T-helper 17 cell (primary cell): ENCODE results near the gene MORC1. TPM values are rescaled to one million over a fixed set of nuclear protein-coding genes. Genes with fewer than 3 reads are reported as not detected.
A peak's percentile ranks its signal among the peaks of the same experiment; 100 is the strongest.

Experiments
- ATAC-seq: fragments of 150-1000 bp; cut with Tn5 transposase; 2 replicates; pipeline ENCODE4 v1.10.0; 2021; ENCODE audit warnings: mild to moderate bottlenecking, moderate library complexity
- DNase-seq, 3 donors: peaks; one replicate each; pipeline versions ENCODE4 v3.0.0 to v3.0.0-alpha.2; 2020 to 2021
- H3K9me3 ChIP-seq: one replicate; pipeline ENCODE4 v1.7.0; 2013; ENCODE audit warnings: low read length, mild to moderate bottlenecking; ENCODE audit not compliant: control insufficient read depth, poor library complexity, severe bottlenecking
- H3K27ac Mint-ChIP-seq: one replicate; pipeline ENCODE4 v1.8.0; 2022; ENCODE audit warnings: mild to moderate bottlenecking, moderate library complexity, mixed read lengths
- H3K27me3 Mint-ChIP-seq: one replicate; pipeline ENCODE4 v1.8.0; 2022; ENCODE audit warnings: mixed read lengths
- H3K36me3 Mint-ChIP-seq: one replicate; pipeline ENCODE4 v1.8.0; 2022; ENCODE audit warnings: low read depth, mixed read lengths
- H3K4me1 Mint-ChIP-seq: one replicate; pipeline ENCODE4 v1.8.0; 2022; ENCODE audit warnings: mild to moderate bottlenecking, mixed read lengths
- H3K4me3 Mint-ChIP-seq: one replicate; pipeline ENCODE4 v1.8.0; 2022; ENCODE audit warnings: mild to moderate bottlenecking, moderate library complexity, mixed read lengths
- total RNA-seq, 4 donors: library from RNA in 2 of 4; stranded (reverse) in 2 of 4; gene quantifications; one replicate each; pipeline ENCODE4 v1.2.3 and lab custom pipeline; 2022 to 2026

Gene MORC1
- total RNA-seq, 2 donors from 2014 or later, result 0.68 TPM; not detected in 1

GRCh38 chr3:109047366-109047765, 70.6 kb downstream of the MORC1 start:
- Mint-ChIP-seq H3K27me3 (no peaks in the 10 kb centered on the region), H3K4me3 (no peak overlapping the region), H3K36me3 (no peaks in the 10 kb centered on the region), H3K27ac (no peak overlapping the region), H3K4me1 (no peaks in the 10 kb centered on the region)
- H3K9me3 ChIP-seq, result no peaks in the 10 kb centered on the region
- ATAC-seq (no peak), DNase-seq (no peak)

GRCh38 chr3:109045271-109046040, 72.5 kb downstream of the MORC1 start:
- Mint-ChIP-seq H3K27ac (no peak overlapping the region), H3K27me3 (peaks cover 4% of the 10 kb centered on the region), H3K4me3 (no peak overlapping the region), H3K36me3 (no peaks in the 10 kb centered on the region), H3K4me1 (no peaks in the 10 kb centered on the region)
- no peaks in the 10 kb centered on the region for H3K9me3 ChIP-seq
- DNase-seq (no peak), ATAC-seq (no peak)

GRCh38 chr3:109035082-109035481, 82.9 kb downstream of the MORC1 start:
- no peaks in the 10 kb centered on the region for H3K36me3 Mint-ChIP-seq
- H3K27ac Mint-ChIP-seq, result no peak overlapping the region
- no peak overlapping the region for H3K4me3 Mint-ChIP-seq
- DNase-seq (no peak), ATAC-seq (no peak)
- no peaks in the 10 kb centered on the region for H3K27me3 Mint-ChIP-seq
- no peaks in the 10 kb centered on the region for H3K9me3 ChIP-seq
- no peaks in the 10 kb centered on the region for H3K4me1 Mint-ChIP-seq

GRCh38 chr3:109033000-109033660, 84.8 kb downstream of the MORC1 start:
- no peaks in the 10 kb centered on the region for H3K9me3 ChIP-seq
- no peak for ATAC-seq
- H3K27me3 Mint-ChIP-seq, result peaks cover 12% of the 10 kb centered on the region
- no peaks in the 10 kb centered on the region for H3K4me1 Mint-ChIP-seq
- no peak overlapping the region for H3K4me3 Mint-ChIP-seq
- DNase-seq, result no peak
- H3K36me3 Mint-ChIP-seq, result no peaks in the 10 kb centered on the region
- H3K27ac Mint-ChIP-seq, result no peak overlapping the region

GRCh38 chr3:109028753-109029152, 89.2 kb downstream of the MORC1 start:
- Mint-ChIP-seq H3K4me3 (no peak overlapping the region), H3K27me3 (peaks cover 19% of the 10 kb centered on the region), H3K36me3 (no peaks in the 10 kb centered on the region), H3K4me1 (no peaks in the 10 kb centered on the region), H3K27ac (no peak overlapping the region)
- ATAC-seq (no peak), DNase-seq (no peak)
- H3K9me3 ChIP-seq, result no peaks in the 10 kb centered on the region

GRCh38 chr3:109026821-109027220, 91.1 kb downstream of the MORC1 start:
- H3K36me3 Mint-ChIP-seq, result no peaks in the 10 kb centered on the region

GRCh38 chr3:109025896-109026295, 92.0 kb downstream of the MORC1 start:
- no peak overlapping the region for H3K27ac Mint-ChIP-seq
- no peak overlapping the region for H3K4me3 Mint-ChIP-seq
- H3K9me3 ChIP-seq, result no peaks in the 10 kb centered on the region
- H3K36me3 Mint-ChIP-seq, result no peaks in the 10 kb centered on the region
- ATAC-seq, result no peak
- peaks cover 19% of the 10 kb centered on the region for H3K27me3 Mint-ChIP-seq
- DNase-seq, result no peak
- H3K4me1 Mint-ChIP-seq, result no peaks in the 10 kb centered on the region

More at GRCh38 chr3:109026821-109027220, 91.1 kb downstream of the MORC1 start:
- Mint-ChIP-seq H3K4me3 (no peak overlapping the region), H3K4me1 (no peaks in the 10 kb centered on the region), H3K27ac (no peak overlapping the region), H3K27me3 (peaks cover 19% of the 10 kb centered on the region)
- ATAC-seq, result no peak
- H3K9me3 ChIP-seq, result no peaks in the 10 kb centered on the region
- no peak for DNase-seq

GRCh38 chr3:109023656-109024254, 94.2 kb downstream of the MORC1 start:
- Mint-ChIP-seq H3K4me3 (no peak overlapping the region), H3K27me3 (peaks cover 28% of the 10 kb centered on the region), H3K36me3 (no peaks in the 10 kb centered on the region), H3K27ac (no peak overlapping the region), H3K4me1 (peaks cover 2% of the 10 kb centered on the region)
- peak in 2 of 3 donors; percentile 9 to 10 for DNase-seq
- ATAC-seq, result no peak
- H3K9me3 ChIP-seq, result no peaks in the 10 kb centered on the region

GRCh38 chr3:109023167-109023566, 94.8 kb downstream of the MORC1 start:
- Mint-ChIP-seq H3K27ac (peak overlapping the region; percentile 57), H3K27me3 (peaks cover 24% of the 10 kb centered on the region)

GRCh38 chr3:109021556-109021955, 96.4 kb downstream of the MORC1 start:
- no peaks in the 10 kb centered on the region for H3K9me3 ChIP-seq
- Mint-ChIP-seq H3K36me3 (peaks cover 2% of the 10 kb centered on the region), H3K4me3 (no peak overlapping the region), H3K27ac (no peak overlapping the region), H3K4me1 (peaks cover 3% of the 10 kb centered on the region), H3K27me3 (peaks cover 24% of the 10 kb centered on the region)
- DNase-seq (no peak), ATAC-seq (no peak)

More at GRCh38 chr3:109023167-109023566, 94.8 kb downstream of the MORC1 start:
- DNase-seq (no peak), ATAC-seq (no peak)
- H3K4me3 Mint-ChIP-seq, result no peak overlapping the region
- H3K36me3 Mint-ChIP-seq, result no peaks in the 10 kb centered on the region
- H3K4me1 Mint-ChIP-seq, result peaks cover 3% of the 10 kb centered on the region
- H3K9me3 ChIP-seq, result no peaks in the 10 kb centered on the region

- ATAC-seq, result no peak
- no peaks in the 10 kb centered on the region for H3K9me3 ChIP-seq
- Mint-ChIP-seq H3K27me3 (peaks cover 41% of the 10 kb centered on the region), H3K4me3 (no peak overlapping the region), H3K36me3 (peaks cover 2% of the 10 kb centered on the region), H3K4me1 (peaks cover 3% of the 10 kb centered on the region), H3K27ac (no peak overlapping the region)
- no peak for DNase-seq
Observed at GRCh38 chr3:109018828-109019227, 99.1 kb downstream of the MORC1 start.

- DNase-seq (no peak), ATAC-seq (no peak)
- Mint-ChIP-seq H3K4me1 (no peaks in the 10 kb centered on the region), H3K4me3 (no peak overlapping the region), H3K27ac (no peak overlapping the region), H3K27me3 (peaks cover 5% of the 10 kb centered on the region), H3K36me3 (no peaks in the 10 kb centered on the region)
- H3K9me3 ChIP-seq, result no peaks in the 10 kb centered on the region
Observed at GRCh38 chr3:109005443-109005842, 112.5 kb downstream of the MORC1 start.

- H3K27me3 Mint-ChIP-seq, result peaks cover 28% of the 10 kb centered on the region
- no peak overlapping the region for H3K4me3 Mint-ChIP-seq
- H3K9me3 ChIP-seq, result no peaks in the 10 kb centered on the region
- ATAC-seq (no peak), DNase-seq (no peak)
- no peaks in the 10 kb centered on the region for H3K4me1 Mint-ChIP-seq
- no peaks in the 10 kb centered on the region for H3K36me3 Mint-ChIP-seq
- no peak overlapping the region for H3K27ac Mint-ChIP-seq
Observed at GRCh38 chr3:108998436-108998835, 119.5 kb downstream of the MORC1 start.
